ENCODE data around the gene STAC.

STAC gene

DNA sequence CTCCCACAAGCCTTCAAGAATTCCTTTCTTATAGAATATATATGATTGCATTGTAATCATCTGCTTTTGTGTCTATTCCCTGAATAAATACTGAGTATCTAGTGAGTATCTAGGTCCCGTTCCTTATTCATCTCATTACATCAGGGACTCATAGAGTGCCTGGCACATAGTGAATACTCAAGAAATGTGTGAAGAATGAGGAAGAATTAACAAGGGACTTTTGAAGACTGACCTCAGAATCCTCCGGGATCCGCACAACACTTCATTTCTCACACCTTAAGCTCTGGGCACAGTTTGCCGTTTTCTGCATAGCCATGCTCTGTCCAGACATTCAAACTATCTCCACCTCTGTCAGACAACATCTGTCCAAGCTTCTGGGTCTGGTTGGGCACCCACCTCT, 108.8 kb downstream of the STAC start:
- Histone ChIP-seq H3K27me3 (ENCODE audit: control insufficient read depth, low read length) (peaks cover 2% of the 10 kb centered on the region), H3K4me2 (ENCODE audit: low read length) (no peak overlapping the region), H3K36me3 (ENCODE audit: control insufficient read depth, low read length) (no peaks in the 10 kb centered on the region), H3K9me3 (ENCODE audit: control insufficient read depth, insufficient read depth, low read length) (no peaks in the 10 kb centered on the region), H4K20me1 (ENCODE audit: control insufficient read depth, insufficient read depth, low read depth, low read length) (no peaks in the 10 kb centered on the region), H3K9me2 (replicated peaks; ENCODE audit: control insufficient read depth, low read length) (no peaks in the 10 kb centered on the region), H3K4me1 (ENCODE audit: control insufficient read depth, low read length) (no peaks in the 10 kb centered on the region), H3K27ac (ENCODE audit: low read depth, low read length) (no peak overlapping the region), H3K79me2 (ENCODE audit: control insufficient read depth, low read length) (no peaks in the 10 kb centered on the region), H3K4me3 (ENCODE audit: low read length) (no peak overlapping the region), H3F3A (ENCODE audit: control insufficient read depth, insufficient read depth) (no peaks in the 10 kb centered on the region)
- TF ChIP-seq, protein P1, sequence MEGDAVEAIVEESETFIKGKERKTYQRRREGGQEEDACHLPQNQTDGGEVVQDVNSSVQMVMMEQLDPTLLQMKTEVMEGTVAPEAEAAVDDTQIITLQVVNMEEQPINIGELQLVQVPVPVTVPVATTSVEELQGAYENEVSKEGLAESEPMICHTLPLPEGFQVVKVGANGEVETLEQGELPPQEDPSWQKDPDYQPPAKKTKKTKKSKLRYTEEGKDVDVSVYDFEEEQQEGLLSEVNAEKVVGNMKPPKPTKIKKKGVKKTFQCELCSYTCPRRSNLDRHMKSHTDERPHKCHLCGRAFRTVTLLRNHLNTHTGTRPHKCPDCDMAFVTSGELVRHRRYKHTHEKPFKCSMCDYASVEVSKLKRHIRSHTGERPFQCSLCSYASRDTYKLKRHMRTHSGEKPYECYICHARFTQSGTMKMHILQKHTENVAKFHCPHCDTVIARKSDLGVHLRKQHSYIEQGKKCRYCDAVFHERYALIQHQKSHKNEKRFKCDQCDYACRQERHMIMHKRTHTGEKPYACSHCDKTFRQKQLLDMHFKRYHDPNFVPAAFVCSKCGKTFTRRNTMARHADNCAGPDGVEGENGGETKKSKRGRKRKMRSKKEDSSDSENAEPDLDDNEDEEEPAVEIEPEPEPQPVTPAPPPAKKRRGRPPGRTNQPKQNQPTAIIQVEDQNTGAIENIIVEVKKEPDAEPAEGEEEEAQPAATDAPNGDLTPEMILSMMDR (IDR thresholded peaks at IDR 0.05; ENCODE audit: low read depth, low read length, poor library complexity, severe bottlenecking) = no peak
- no peak for TF ChIP-seq EZH2phosphoT487 (IDR thresholded peaks at IDR 0.05; ENCODE audit: borderline replicate concordance, low read length)

- H3K4me3 ChIP-seq (ENCODE audit: low read length) = no peak overlapping the region
- TF ChIP-seq EZH2phosphoT487 (IDR thresholded peaks at IDR 0.05; ENCODE audit: borderline replicate concordance, low read length) = no peak
- TF ChIP-seq, protein P1 (IDR thresholded peaks at IDR 0.05; ENCODE audit: low read depth, low read length, poor library complexity, severe bottlenecking) = no peak
- H3K4me1 ChIP-seq (ENCODE audit: control insufficient read depth, low read length) = no peaks in the 10 kb centered on the region
Measured at GRCh38 chr3:36489679-36490425, 109.5 kb downstream of the STAC start.

DNA sequence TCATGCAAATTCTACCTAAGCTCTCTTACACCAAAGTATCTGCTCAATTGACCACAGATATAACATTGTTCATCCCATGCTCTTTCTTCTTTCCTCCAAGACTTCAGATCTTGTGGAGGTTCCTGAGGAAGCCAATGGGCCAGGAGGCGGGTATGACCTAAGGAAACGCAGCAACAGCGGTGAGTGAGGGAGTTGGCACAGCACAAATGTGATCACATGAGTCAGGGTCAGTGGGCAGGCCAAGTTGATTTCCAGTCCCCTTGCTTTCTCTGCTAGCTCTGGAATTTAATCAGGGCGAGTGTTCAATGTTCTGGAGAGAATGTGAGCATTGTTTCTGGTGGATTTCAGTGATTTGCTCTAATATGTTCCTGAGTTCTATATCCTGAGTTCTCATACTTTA, 112.7 kb downstream of the STAC start:
- Histone ChIP-seq H3F3A (ENCODE audit: control insufficient read depth, insufficient read depth) (no peaks in the 10 kb centered on the region), H3K4me1 (ENCODE audit: control insufficient read depth, low read length) (no peaks in the 10 kb centered on the region), H3K9me3 (ENCODE audit: control insufficient read depth, insufficient read depth, low read length) (no peaks in the 10 kb centered on the region), H3K27ac (ENCODE audit: low read depth, low read length) (no peak overlapping the region), H3K4me2 (ENCODE audit: low read length) (no peak overlapping the region), H4K20me1 (ENCODE audit: control insufficient read depth, insufficient read depth, low read depth, low read length) (no peaks in the 10 kb centered on the region), H3K27me3 (ENCODE audit: control insufficient read depth, low read length) (peaks cover 2% of the 10 kb centered on the region), H3K79me2 (ENCODE audit: control insufficient read depth, low read length) (no peaks in the 10 kb centered on the region), H3K4me3 (ENCODE audit: low read length) (no peak overlapping the region), H3K36me3 (ENCODE audit: control insufficient read depth, low read length) (no peaks in the 10 kb centered on the region), H3K9me2 (replicated peaks; ENCODE audit: control insufficient read depth, low read length) (no peaks in the 10 kb centered on the region)
- TF ChIP-seq EZH2phosphoT487 (IDR thresholded peaks at IDR 0.05; ENCODE audit: borderline replicate concordance, low read length) = no peak
- TF ChIP-seq, protein P1 (IDR thresholded peaks at IDR 0.05; ENCODE audit: low read depth, low read length, poor library complexity, severe bottlenecking) = no peak

More at GRCh38 chr3:36489679-36490425, 109.5 kb downstream of the STAC start:
- H4K20me1 ChIP-seq (ENCODE audit: control insufficient read depth, insufficient read depth, low read depth, low read length) = no peaks in the 10 kb centered on the region
- H3K4me2 ChIP-seq (ENCODE audit: low read length) = no peak overlapping the region
- no peaks in the 10 kb centered on the region for H3K9me3 ChIP-seq (ENCODE audit: control insufficient read depth, insufficient read depth, low read length)
- no peak overlapping the region for H3K27ac ChIP-seq (ENCODE audit: low read depth, low read length)
- H3F3A ChIP-seq (ENCODE audit: control insufficient read depth, insufficient read depth) = no peaks in the 10 kb centered on the region
- H3K27me3 ChIP-seq (ENCODE audit: control insufficient read depth, low read length) = peaks cover 2% of the 10 kb centered on the region
- H3K9me2 ChIP-seq (replicated peaks; ENCODE audit: control insufficient read depth, low read length) = no peaks in the 10 kb centered on the region
- H3K79me2 ChIP-seq (ENCODE audit: control insufficient read depth, low read length) = no peaks in the 10 kb centered on the region
- no peaks in the 10 kb centered on the region for H3K36me3 ChIP-seq (ENCODE audit: control insufficient read depth, low read length)

Data from DOHH2 (cell line).